Activated T-cell treated with anti-CD3 and anti-CD28 coated beads, Interleukin-2, amount 50 U/mL, for 24 hours (primary cell): ENCODE measurements around the gene DNAJB1.

ENCODE experiments used
- DNase-seq: peaks from one replicate; pipeline ENCODE4 v3.0.0-alpha.2; 2020
- H3K27ac Mint-ChIP-seq: 2 replicates; pipeline ENCODE4 v1.8.0; 2020; ENCODE audit warnings: mild to moderate bottlenecking, mixed read lengths
- H3K27me3 Mint-ChIP-seq: 2 replicates; pipeline ENCODE4 v1.8.0; 2020; ENCODE audit warnings: mixed read lengths
- H3K36me3 Mint-ChIP-seq: 2 replicates; pipeline ENCODE4 v1.8.0; 2020; ENCODE audit warnings: low read depth, mixed read lengths
- H3K4me1 Mint-ChIP-seq: 2 replicates; pipeline ENCODE4 v1.8.0; 2020; ENCODE audit warnings: low read depth, mixed read lengths
- H3K4me3 Mint-ChIP-seq: 2 replicates; pipeline ENCODE4 v1.8.0; 2020; ENCODE audit warnings: mild to moderate bottlenecking, moderate library complexity, mixed read lengths
- H3K9me3 Mint-ChIP-seq: 2 replicates; pipeline ENCODE4 v1.8.0; 2020; ENCODE audit warnings: mixed read lengths

DNAJB1 gene

GRCh38 chr19:14470031-14470876 lies 47.9 kb downstream of the DNAJB1 start:
- peaks cover 60% of the 10 kb centered on the region for H3K36me3 Mint-ChIP-seq
- H3K9me3 Mint-ChIP-seq, result no peaks in the 10 kb centered on the region
- H3K27me3 Mint-ChIP-seq, result peaks cover 19% of the 10 kb centered on the region
- peaks cover 21% of the 10 kb centered on the region for H3K4me1 Mint-ChIP-seq
- H3K4me3 Mint-ChIP-seq, result no peak overlapping the region
- no peak for DNase-seq
- no peak overlapping the region for H3K27ac Mint-ChIP-seq

GRCh38 chr19:14467816-14468215 lies 50.4 kb downstream of the DNAJB1 start:
- Mint-ChIP-seq H3K27ac (peak overlapping the region; percentile 26), H3K4me3 (no peak overlapping the region), H3K36me3 (peaks cover 84% of the 10 kb centered on the region), H3K9me3 (no peaks in the 10 kb centered on the region), H3K4me1 (peaks cover 7% of the 10 kb centered on the region), H3K27me3 (peaks cover 3% of the 10 kb centered on the region)
- no peak for DNase-seq

DNA sequence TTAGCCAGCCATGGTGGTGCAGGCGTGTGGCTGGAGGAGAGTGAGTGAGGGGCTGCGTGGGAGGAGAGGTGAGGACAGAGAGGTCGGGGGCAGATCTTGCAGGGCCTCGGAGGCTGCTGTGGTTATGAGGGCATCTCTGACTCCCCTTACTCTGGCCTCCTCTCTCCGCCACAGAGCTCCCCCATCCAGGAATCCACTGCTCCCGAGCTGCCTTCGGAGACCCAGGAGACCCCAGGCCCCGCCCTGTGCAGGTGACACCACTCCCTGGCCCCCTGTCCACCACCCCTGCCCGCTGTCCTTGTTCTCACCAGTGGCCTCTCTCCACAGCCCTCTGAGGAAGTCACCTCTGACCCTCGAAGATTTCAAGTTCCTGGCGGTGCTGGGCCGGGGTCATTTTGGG lies 50.8 kb downstream of the DNAJB1 start:
- H3K4me3 Mint-ChIP-seq, result no peak overlapping the region
- H3K27ac Mint-ChIP-seq, result no peak overlapping the region
- H3K9me3 Mint-ChIP-seq, result no peaks in the 10 kb centered on the region
- no peaks in the 10 kb centered on the region for H3K27me3 Mint-ChIP-seq
- DNase-seq, result no peak
- H3K4me1 Mint-ChIP-seq, result peaks cover 5% of the 10 kb centered on the region
- peaks cover 88% of the 10 kb centered on the region for H3K36me3 Mint-ChIP-seq
